Fibroblast of skin of right quadriceps (primary cell): ENCODE results near the gene NDRG2.
"Not testable (repeated sequence)": the region's sequence is repeated elsewhere in the genome, so short reads cannot be mapped to it uniquely, and the experiment has no call there.

Experiments
- DNase-seq: peaks from one replicate; pipeline ENCODE4 v3.0.0-alpha.2; 2013

The NDRG2 gene

DNA sequence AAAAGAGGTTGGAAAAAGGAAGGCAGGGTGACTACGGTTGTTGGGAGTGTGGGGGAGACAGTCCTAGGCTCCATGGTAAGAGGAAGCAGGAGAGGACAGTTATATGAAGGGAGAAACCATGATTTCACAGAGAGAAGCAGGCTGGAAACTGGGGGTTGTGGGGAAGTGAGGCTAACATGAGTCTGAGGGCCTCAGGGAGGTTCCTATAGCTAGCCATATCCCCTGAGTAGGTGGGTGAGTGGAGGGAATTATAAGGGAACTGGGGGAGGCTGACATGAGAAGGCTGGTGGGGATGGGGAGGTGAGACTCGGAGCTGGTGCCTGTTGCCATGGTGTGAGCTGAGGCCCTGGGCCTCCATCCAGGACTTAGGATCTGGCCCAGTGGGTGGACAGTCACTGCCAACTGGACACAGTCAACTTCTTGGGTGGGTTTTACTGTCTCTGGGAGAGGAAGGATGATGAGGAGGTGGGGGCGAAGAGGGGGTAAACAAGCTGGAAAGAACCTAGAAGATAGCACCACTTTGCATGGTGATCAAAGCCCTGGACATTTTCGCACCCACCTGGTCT, 8.4 kb upstream of the NDRG2 start:
- no peak for DNase-seq

DNA sequence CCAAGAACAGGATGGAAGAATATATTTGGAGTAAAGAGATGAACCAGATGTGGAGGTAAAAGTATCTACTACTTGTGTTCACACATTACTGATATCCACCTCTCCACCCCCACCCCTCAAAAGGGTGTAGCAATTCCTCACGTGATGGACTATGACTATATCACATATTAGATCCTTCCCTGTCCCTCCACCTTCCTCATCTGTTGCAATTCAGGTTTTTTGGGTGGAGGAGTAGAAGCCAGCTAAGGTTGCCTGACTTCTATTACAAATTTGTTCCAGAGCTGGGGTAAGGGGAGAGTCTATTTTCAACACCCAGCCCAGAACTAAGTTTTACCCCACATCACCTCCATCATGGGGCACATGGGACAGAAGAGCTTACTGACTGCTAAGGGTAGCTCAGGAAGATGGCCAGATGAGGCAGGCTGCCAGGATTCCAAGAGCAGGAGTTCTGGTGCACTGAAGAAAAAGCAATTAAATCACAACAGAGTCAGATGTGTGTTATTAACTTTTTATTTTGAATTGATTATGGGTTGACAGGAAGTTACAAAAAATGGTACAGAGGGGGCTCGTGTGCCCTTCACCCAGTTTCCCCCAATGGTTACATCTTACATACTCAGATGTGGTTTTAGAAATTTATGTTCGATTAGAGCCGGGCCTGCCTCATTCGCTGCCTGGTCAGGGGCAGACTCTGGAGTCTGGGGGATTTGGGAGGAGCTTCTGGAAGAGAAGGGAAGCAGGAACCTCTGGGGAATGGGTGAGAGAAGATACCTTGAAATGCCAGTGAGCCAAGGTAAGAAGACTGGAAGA, 7.7 kb upstream of the NDRG2 start:
- no peak for DNase-seq

DNA sequence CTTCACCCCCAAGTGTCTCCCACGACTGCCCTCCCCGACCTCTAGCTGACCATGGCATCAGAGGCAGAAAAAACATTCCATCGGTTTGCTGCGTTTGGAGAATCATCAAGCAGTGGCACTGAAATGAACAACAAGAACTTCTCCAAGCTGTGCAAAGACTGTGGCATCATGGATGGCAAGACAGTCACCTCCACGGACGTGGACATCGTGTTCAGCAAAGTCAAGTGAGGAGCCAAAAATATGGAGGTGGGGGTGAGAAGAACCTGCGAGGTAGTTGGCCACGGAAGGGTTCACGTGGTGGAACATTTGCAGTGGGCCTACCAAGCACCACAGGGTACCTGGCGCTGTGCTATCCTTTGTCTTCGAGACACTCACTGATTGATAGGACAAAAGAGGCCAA, 5.7 kb upstream of the NDRG2 start:
- DNase-seq = no peak

DNA sequence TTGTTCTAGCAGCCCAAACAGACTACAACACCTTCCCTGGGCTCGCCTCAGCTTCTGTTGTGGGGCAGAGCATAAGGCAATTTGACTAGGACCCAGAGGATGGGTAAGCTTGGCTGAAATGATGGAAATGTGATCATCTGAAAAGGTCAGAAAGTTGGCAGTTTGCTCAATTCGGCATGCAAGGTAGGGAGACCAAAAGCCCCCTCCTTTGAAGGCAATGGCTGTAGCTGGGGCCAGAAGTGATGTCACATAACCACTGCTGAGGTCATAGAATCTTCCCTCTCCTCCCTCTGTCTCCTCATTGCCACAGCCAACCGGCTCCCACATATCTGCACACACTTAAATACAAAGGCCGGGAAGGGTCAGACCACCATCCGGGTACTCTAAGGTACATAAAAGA, 5.1 kb upstream of the NDRG2 start, which contains the start of gene TPPP2:
Gene TPPP2 (plus strand): TSS at position 301 of the 400 bp plus-strand sequence. CDS start 365 bp downstream, outside the sequence.
- DNase-seq = no peak

DNA sequence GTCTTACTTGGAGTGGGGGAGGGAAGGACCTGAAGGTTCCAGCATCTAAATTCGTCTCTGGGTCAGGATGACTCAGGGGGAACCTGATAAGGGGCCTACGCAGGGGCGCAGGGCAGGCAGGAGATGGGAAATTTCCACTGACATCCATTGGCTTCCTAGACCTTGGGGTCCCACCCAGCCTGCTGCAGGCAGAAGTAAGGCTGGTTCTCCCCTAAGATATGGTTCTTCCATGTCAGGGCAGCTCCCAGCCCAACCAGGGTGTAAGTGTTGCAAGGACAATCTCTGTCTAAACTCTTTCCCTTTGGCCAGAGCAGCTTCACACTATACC, 2.1 kb upstream of the NDRG2 start:
- no peak for DNase-seq

DNA sequence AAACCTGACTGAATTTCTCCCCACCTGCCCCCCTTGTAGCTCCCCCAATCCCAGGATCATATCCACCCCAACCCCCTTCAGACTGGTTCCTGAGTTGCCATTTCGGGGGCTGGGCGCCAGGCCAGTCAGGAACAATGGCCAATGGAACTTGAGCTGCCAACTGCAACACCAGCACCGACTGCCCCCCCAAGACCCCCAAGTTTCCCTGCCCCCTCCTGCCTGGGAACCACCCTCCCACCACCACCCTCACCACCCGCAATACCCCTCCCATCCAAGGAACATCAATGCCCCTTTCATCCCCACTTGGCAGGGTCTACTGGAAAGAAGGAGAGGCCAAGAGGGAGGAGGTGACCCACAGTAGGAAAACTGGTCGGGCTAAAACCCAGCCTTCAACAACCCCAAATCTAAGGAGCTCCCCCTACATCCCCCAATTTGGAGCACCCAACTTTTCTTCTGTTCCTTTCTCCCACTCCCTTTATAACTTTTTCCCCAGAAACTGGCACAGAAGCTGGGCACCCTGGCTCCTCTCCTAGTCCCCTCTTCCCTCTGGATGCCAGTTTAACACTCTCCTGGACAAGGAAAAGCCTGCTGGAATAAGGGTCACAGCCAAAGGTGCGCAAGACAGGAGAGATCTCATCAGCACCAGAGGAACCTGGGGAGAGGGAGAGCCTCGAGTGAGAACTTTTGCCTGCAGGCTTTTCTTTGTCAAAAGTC, 1.6 kb upstream of the NDRG2 start:
- no peak for DNase-seq

DNA sequence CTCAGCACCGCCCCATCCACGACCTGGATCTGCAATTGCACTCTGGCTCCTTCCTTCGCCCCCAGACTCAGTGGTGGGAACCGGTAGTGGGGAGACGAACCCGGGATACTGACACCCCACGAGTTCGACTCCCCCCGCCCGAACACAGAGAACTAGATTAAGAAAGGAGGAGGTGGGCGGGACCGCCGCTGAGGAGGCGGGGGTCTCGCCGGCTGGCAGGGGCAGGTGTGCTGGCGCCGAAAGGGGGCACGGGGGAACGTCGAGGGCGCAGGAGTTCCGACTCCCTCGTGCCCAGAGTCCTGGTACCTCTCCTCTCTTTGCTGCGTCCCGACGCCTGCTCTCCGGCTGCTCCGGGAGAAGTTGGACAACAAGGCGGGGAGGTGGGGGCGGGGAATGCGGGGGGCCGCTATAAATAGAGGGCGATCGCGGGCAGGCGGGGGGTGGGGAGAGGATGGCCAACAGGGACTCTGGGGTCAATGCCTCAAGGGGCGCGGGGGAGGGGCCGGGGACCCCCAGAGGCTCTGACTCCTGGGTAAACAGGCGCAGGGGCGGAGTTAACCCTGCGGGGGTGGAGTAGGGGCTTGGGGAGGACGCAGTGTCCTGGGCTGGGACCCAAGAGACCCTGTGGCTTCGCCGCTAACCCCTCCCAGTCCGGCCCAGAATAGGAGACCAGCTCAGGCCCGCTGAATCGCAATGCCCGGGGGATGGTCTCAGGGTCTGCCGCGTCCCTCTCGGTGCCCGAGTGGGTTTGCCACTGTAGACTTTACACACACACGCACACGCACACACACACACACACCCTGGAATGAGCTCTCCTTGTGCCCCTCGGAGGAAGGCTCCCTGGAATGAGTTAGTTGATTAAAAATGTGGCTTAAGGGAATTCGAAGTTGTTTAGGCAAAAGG, 761 bp upstream of the NDRG2 start:
- no peak for DNase-seq

DNA sequence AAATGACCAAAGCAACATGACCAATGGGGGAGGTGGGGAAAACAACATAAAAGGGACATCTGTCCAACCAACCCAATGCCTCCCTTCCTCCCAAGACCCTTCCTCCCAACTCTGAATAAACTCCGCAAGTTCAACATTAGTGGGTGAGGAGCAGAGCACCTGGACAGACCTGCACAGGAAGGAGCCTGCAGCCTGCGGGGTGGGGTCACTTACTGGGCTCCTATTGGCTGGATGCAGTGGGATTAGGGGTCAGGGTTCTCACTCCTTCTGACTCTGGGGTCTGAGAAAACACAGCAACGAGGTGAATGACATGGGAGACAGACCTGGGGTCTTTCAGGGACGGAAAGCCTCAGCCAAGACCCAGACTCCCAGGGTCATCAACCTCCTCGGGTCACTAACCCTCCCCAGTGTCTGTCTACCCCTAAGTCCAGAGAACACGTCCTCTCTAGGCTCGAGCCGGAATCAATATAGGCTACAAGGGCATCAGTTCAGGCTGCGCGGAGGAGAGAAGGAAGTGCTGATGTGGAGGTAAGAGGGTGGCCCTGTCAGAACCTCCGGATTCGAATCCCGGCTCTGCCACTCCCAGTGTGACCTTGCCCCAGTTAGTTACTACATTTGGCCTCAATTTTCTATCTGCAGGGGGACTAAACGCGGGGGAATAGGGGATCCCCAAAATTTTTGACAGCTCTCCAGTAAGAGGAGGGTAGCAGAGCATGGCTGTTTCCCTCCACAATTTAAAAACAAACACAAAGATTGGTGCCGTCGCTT, 860 bp downstream of the NDRG2 start:
- DNase-seq = no peak

DNA sequence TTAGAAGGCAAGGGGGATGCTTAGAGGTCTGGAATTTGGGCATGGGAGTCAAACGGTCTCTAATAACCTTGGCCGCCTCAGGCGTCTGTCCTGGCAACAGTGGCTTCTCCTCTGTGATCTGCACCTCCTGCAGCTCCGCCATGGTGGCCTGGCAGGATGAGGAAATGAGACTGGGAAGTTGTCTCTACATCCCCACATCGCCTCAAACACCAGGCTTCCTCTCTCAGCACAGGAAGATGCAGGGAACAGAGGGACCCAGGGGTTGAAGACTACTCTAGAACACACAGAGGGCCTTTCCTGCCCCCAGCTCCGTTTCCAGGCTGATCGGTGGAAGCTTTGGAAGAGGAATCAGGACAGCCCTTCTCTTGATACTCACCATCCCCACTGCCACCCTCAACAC, 1.7 kb downstream of the NDRG2 start:
- no peak for DNase-seq

DNA sequence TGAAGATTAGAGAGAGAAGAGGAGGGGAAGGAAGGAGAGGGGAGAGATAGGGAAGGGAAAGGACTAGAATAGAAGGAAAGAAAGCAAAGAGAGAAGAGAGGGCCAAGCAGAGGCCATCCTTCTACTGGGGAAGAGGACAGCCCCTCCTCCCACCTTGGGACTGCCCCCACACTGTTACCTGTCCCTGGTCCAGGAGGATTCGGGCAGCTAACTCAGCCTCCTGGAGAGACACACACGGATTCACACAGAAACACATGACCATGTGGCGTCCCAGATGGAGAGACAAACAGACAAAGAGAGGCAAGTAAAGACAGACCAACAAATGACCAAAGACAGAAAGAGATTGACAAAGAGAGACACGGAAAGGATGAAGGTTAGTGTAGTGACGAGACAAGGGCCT, 2.2 kb downstream of the NDRG2 start:
- DNase-seq = no peak

DNA sequence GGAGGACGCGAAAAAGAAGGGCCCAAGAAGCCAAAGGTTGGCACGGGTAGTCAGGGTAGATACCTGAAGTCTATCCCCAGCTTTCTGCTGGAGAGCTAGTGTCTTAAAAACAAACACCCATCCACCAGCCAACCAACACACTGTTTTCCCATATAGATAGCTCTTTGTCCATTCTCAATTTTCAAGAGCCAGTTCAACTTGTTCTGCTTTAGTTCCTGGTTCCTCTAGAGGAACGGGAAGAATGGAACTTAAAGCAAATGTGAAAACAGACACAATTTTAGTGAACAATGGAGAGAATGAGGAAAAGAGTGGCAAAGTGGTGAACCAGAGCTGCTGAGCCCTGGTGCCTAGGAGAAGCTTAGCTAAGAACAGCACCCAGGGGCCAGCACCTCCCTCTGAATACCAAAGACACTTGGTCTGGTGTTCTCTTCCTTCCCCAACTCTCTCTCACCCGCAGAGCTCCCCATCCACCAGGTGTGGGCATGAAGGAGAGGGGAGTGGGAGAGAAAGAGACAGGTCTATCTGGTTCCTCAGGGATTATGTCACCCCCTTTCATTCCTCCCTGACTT, 3.8 kb downstream of the NDRG2 start:
- no peak for DNase-seq

DNA sequence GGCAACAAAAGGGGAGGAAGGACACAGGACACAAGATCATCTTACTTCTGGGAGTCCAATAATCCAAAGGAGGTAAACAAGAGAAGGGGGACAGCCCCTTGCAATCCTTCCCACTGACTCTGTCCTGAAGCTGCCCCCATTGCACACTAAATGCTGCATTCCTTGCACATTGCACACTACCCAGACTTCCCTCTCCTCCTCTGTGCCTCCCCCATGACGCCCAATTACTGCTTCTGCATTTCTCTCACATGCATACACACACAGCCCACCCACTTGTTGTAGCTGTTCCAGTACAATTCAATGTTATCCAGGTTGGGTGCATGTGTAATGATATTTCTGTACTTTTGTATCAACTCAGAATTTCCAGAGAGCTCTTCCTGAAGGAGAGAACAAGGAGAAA, 5.5 kb downstream of the NDRG2 start:
- DNase-seq = peak; percentile 63

DNA sequence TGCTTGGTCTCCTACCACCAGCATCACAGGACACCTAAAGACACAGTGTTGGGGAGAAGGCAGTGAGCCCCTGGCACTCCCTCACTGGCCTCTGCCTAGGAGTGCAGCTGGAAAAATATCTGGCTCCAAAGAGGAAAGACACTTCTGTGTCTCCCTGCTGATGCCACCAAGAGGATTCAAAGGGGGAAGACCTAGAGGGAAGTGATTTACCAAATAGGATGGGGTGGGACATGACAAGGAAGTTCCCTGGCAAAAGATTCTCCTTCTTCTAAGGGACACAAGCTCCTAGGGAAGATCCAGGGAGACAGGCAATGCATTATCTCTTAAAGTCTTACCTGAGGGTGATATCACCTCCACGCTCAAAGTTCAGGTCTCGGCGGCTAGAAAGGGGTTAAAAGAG, 6.1 kb downstream of the NDRG2 start:
- DNase-seq = no peak

DNA sequence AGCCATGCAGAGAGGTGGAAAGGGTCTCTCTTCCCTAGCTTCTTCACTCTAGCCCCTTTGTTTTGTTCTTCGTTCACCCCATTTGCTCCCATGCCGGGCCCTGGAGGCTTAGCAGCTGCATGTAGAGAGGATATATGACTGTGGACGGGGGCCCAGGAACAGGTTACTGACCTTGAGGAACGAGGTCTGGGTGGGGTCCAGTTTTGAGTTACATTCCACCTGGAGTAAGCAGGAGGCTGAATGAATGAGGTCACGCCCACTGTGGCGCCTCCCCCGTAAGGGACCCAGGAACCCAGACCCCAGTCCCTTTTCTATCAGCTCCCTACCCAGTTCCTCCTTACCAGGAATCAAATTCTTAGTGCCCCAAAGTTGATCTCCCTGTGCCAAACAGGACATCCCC, 6.6 kb downstream of the NDRG2 start:
- no peak for DNase-seq

DNA sequence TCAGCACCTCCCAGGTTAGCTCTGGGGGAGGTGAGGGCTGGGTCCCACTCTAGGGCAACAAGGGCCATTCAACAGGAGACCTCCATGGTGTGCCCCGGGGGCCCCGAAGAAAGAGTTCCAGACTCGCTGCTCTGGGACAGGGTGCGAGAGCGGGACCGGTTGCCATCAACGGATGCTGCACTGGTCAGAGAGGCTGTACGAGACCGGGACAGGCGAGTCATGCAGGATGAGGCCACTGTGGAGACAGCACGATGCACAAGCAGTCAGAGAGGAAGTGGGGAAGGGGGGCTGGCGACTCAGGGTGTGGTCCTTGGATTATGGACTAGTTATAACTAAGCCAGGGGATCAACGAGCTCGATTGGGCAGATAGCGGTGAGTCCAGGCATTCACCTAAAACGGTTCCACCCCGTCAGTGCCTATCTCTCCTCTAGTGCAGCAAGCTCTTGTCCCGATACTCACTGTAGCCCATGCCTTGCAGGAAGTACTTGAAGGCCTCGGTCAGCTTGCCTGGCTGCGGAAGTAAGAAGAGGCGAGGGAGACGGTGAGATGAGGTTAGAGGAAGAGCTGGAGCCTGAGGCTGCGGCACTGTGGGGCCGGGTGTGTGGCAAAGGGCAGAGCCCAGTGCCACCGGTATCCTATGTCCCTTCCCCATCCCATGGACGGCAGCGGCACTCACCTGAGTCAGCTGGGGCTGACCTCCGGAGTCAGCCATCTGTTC, 7.2 kb downstream of the NDRG2 start:
- no peak for DNase-seq

DNA sequence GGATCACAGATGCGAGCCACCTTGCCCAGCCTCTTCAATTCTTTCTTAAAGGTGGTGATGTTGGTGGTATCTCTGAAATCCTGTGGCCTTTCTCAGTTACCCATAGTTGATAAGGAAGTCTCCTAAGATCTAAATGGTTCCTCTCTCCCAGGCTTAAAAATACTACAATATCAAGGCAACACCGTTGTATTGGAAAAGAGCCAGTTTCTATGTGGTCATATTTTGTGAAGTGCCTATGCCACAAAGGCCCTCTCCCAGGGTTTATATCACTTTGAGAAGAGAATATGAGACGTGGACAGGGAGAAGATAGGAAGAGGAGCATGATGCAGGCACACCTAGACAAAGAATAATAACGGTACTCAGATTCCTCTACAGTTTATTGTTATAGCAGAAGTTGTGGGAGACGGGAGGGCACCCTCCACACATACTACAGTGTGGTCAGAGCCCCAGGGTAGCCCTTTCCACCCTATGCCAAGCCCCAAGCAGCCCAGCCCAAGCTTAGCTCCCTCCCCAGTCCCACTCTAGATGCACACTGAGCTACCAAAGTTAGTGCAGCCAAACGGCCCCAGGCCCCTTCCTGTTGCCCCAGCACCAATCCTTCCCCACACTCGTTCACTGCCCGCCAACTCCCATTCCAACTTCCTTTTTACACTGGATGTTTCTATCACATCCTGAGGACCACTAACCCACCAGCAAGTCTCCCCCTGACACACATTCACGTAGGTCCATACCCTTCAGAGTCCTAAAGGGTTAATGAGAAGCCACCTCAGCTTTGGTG, 8.3 kb downstream of the NDRG2 start:
- DNase-seq = no peak

DNA sequence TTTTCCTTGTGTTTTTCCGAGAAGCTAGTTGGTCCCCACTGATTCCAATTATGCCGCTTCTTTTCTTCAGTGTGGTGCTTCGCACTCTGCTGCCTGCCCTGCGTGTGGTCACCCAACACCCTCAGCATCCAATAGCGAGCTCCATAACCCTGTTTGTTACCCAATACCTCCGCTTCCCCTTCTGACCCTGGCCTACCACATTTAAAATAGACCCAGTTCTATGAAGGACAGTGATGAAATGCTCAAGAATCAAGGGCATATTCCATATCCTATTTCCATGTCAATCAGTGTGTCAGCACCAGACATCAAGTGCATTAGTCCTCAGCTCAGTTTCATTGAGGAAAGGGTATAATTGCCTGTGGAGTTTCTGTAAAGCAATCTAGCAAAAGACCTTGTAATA, 9.5 kb downstream of the NDRG2 start:
- no peak for DNase-seq

DNA sequence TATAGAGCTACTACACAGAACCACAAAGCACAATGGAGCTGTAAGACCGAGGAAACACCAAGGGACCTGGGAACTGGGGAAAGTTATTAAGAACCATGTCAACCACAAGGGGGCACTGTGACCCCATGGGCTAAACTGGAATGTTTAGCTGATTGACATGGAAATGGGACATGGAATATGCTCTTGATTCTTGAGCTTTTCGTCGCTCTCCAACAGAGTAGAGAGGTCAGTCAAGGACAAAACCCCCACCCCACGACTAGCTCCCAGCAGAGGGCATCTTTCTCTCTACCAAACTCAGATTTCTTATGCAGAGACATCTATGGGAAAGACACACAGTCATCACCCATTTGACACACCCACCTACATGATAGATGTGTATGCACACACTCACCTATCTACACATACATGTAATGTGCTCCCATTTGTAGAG, 10.1 kb downstream of the NDRG2 start:
- DNase-seq = peak; percentile 77

DNA sequence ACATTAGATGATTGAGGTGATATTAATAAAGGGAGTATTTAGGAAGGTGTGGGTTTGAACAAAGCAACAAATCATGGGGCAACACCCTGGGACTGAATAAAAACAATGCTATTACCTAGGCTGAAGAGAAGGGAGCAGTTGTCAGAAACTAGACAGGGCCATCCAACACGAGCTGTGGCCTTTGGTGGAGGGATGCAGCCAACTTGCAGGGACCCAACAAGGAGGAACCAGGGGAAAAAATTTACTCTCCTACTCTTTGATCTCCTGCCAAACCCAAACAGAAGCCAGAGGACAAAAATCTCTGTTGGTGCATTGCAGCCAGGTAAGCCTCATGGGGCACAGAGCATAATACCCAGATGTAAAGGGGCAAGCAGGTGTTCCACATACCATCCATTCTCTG, 13.7 kb downstream of the NDRG2 start:
- DNase-seq = no peak

DNA sequence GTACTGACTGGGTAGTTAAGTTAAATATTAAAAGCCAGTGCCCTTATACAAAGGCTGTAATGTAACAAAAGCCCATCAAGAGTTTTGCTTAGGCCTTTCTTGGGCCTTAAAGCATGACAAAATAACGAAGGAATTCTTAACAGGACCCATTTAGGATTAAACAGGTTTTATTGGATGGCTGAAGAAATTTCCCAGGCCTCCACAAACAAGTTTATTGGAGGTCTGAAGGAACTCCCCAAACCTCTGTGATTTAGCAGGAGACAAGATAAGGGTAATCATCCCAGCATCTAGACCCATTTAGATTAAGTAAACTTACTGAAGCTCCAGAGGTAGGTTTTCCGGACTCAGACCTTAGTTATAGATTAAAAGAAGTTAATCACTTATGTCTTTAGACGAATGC, 15.1 kb downstream of the NDRG2 start:
- not testable (repeated sequence) for DNase-seq
